HG02943 (cell line): ENCODE results near the gene CRHR2.
"Not testable (repeated sequence)": the region's sequence is repeated elsewhere in the genome, so short reads cannot be mapped to it uniquely, and the experiment has no call there.

Experiments
- ATAC-seq: cut with Tn5 transposase; IDR thresholded peaks from one replicate; pipeline ENCODE4 v1.9.1; 2021; ENCODE audit warnings: mild to moderate bottlenecking, low read depth, moderate library complexity; ENCODE audit not compliant: unreplicated experiment

CRHR2 gene

DNA sequence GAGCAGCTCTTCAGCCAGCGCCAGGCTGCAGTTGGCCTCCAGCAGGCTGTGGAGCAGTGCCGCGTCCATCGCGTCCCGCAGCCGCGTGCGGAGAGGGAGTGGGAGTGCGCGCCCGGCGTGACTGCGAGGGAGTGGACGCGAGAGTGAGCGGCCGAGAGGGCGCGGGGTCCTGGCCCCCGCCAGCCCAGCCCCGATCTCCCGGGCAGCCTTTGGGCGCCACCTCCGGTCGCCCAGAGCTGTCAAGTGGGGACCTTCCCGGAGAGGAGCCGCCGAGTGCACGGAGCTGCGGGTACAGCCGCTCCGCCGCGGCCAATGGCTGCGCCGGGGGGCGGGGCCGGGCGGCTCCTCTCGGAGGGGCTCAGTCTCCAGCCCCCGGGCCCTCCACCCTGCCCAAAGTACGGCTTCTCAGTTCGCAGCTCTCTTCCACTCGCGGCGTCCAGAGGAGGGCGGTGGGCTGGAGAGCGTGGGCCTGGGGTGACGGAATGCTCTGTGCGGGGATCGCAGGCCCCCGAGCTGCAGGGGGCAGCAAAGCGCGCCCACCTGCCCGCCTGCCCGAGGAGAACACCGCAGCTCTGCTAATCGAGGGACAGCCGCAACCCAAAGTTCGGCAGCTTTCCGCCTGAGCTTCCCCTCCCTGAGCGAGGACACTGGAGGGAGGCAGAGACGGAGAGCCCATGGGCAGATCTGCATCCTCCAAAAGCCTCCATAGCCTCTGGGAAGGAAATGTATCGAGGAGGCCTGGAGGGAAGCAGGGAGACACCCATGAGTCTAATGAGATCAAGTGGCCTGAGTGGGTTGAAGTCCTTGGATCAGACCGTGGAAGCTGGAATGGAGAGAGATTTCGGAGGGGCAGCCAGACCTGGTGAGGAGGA lies at the start of gene CRHR2:
CRHR2 (minus strand) TSS at position 245 of the 872 bp plus-strand sequence; CDS start at position 69, 176 bp downstream.
- no peak for ATAC-seq

DNA sequence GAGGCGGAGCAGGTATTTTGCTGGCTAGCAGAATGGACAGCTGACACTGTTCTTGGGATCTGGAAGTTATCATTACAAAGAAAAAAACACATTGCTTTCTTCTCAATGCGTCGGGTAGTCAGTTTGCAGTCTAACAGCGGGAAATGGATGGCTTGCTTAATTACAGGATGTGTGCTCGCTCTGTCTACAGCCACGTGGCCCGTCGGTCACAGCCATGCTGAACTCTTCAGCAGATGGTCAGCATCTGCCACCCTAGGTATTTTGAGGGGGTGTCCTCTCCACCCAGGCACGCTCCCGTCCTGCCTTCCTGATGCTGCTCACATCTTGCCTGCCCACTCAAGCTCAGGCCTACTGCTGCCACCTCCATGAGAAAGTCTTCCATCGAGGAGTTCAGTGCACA lies 49.3 kb upstream of the CRHR2 start:
- no peak for ATAC-seq

- ATAC-seq: no peak
Observed at GRCh38 chr7:30730996-30731395, 48.7 kb upstream of the CRHR2 start.

DNA sequence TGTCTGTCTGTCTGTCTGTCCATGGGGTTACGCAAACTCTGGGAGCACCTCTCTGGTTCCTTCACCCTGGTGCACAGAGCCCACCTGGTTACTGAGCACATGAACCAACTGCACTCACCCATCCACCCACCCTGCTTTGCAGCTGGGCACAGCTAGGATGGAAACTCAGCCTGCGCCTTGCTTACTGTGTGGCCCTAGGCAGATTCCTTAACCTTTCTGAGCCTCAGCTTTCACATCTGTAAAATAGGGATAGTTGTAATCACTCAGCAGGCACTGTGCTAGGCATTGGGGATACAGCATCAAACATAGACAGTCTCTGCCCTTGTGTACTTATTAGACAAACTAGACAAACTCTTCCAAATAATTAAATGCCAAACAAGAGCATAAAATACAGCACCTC lies 47.8 kb upstream of the CRHR2 start:
- ATAC-seq: no peak

- ATAC-seq: no peak
Observed at GRCh38 chr7:30729642-30730041, 47.4 kb upstream of the CRHR2 start.

GRCh38 chr7:30728591-30729100 lies 46.4 kb upstream of the CRHR2 start:
- ATAC-seq: no peak

GRCh38 chr7:30727061-30727945 lies 45.0 kb upstream of the CRHR2 start:
- no peak for ATAC-seq

- ATAC-seq: no peak
Observed at GRCh38 chr7:30726296-30727006, 44.2 kb upstream of the CRHR2 start.

DNA sequence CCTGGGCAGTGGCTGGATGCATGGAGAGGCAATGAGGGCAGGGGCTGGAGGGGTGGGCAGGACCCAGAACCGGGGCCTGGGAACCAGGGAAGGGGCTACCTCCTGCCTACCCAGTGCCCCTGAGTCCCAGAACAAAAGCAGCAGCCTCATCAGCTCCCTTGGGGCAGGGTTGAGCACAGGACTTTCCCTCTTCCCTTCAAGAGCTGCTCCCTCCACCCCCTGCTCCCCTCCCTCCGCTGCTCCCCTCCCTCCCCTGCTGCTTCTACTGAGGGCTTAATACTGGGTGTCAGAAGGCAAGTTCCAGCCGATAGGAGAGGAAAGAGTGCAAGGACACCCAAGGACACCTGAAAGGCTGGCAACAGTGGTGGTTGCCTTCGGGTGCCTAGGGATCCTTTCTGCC lies 41.5 kb upstream of the CRHR2 start:
- ATAC-seq: no peak

DNA sequence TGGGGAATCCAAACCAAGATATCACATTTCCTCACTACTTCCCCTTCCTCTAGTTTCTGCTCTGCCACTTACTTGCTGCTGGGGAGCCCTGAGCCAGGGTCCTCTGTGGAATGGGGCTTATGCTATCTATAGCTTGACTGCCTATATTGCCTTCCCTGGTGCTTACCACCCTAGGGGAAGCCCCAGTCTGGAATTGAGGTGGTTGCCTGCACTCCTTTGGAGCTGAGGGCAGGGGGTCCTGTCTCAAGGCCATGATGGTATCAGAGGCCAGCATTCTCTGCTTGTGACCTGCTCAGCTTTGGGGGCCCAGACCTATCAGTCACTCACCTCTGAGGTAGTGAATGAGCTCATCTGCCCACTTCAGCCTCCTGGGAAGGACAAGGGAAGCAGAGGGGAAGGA lies 40.4 kb upstream of the CRHR2 start:
- ATAC-seq: no peak

DNA sequence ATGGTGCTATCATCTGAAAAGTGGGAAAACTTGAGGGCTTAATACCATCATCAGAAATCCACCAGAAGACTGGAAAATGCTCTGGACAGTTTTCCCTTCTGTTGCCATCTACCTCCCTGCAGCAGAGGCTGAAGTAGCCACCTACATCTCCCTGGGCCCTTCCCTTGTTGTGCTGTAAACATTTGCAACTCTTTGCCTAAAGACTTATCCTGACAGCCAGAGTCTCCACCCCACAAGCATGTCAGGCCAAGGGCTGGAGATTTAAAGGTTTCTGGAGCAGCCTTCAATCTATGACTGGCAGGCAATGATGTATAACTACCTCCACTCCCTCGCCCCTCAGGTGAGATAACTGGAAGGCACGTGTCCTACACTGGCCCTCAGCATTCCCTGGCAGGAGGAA lies 39.9 kb upstream of the CRHR2 start:
- ATAC-seq: no peak

DNA sequence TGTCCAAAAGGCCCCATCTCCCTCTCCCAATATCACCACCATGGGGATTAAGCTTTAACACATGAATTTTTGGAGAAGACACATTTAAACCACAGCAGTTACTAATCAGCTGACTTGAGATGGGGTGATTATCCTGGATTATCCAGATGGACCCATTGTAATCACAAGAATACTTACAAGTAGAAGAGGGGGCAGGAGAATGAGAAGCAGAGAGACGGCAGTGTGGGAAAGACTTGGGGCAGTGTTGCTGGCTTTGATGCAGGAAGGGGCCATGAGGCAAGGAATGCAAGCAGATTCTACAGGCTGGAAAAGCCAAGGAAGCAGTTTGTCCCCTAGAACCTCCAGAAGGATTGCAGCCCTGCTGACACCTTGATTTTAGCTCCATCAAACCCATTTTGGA lies 39.0 kb upstream of the CRHR2 start:
- ATAC-seq: no peak

- ATAC-seq: not testable (repeated sequence)
Observed at GRCh38 chr7:30719434-30719833, 37.2 kb upstream of the CRHR2 start.

GRCh38 chr7:30717181-30717580 lies 34.9 kb upstream of the CRHR2 start:
- no peak for ATAC-seq

DNA sequence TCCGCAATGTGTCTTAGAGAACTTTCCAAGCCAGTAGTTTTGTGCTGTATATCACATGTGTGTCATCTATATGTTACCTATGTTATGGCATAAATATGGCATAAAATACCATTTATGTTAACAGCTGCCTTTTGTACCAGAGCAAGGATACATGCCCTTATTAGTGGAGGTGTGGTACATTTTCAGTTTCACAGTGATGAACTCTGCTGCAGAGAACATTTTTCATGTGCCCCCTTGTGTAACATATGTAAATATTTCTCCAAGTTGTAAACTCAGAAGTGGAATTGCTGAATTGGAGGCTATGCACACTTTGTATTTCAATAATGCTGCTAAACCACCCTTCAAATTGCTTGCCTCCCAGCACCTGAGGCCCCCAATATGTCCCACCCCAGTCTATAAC lies 31.9 kb upstream of the CRHR2 start:
- ATAC-seq: no peak

DNA sequence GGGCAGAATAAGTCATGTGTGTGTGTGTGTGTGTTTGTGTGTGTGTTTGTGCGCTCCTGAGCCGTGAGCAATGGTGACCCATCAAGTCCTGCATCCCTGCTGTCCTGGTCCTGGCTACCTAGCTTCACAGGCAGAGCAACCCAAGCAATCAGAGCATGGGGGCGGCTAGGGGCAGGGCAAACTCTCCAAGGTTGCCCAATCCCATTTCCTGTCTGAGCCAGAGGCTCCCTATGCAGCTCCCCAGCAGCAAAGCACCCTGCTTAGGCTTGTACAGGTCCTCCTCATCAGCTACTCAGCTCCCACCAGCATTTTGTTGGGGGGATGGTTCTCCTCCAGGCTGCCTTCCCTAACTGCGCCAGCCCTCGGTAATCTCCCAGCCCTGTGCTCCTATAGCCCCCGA lies 31.1 kb upstream of the CRHR2 start:
- no peak for ATAC-seq

DNA sequence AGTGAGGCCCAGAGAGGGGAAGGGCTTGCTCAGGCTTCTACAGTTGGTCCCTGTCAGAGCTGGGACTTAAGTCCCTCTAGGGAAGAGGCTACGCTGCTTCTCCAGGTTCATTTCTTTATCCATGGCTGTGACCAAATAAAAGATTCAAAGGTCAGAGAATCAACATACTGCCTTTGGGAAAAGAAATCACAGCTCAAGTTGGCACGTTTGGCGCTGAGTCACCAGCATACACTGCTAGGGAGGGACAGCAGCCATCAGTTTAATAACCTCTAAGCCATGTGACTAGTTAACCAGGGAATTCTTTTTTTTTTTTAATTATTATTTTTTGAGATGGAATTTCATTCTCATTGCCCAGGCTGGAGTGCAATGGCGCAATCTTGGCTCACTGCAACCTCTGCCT lies 28.4 kb upstream of the CRHR2 start:
- no peak for ATAC-seq

- no peak for ATAC-seq
Observed at GRCh38 chr7:30709549-30709948, 27.3 kb upstream of the CRHR2 start.

GRCh38 chr7:30708983-30709382 lies 26.7 kb upstream of the CRHR2 start:
- no peak for ATAC-seq

DNA sequence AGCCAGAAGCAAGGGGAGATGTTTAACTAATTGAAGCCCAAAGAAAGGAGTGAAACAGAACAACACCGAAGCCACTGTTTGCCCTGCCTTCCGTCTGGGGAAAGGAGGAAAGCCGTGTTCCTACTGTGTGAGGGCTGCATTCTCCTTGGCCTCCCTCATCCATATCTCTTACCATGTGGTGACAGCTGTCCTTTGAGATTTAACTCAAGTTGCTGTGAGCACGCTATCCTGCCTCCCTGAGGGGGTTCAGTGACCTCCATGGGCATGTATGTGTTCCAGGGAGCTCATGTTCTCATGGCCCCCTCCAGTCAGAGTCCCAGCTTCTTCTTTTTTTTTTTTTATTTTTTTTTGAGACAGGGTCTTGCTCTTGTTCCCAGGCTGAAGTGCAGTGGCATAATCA lies 26.2 kb upstream of the CRHR2 start:
- ATAC-seq: no peak
